ENCODE results near the gene ADIPOQ.
"Not testable (repeated sequence)": the region's sequence is repeated elsewhere in the genome, so short reads cannot be mapped to it uniquely, and the experiment has no call there.

ADIPOQ gene

GRCh38 chr3:186879781-186880180, 37.3 kb downstream of the ADIPOQ start:
- no peak for TF ChIP-seq CTCF (IDR thresholded peaks at IDR 0.05)
- no peaks in the 10 kb centered on the region for H3K36me3 ChIP-seq
- H3K27me3 ChIP-seq, result no peaks in the 10 kb centered on the region
- no peak overlapping the region for H3K27ac ChIP-seq
- H3K4me3 ChIP-seq (ENCODE audit: low read depth in 1 of 2, low read length in 1 of 2), result no peak overlapping the region
- H3K4me1 ChIP-seq (ENCODE audit: control insufficient read depth in 1 of 2, insufficient read depth in 1 of 2, low read depth in 1 of 2, low read length in 1 of 2), result peaks cover 13 to 29% of the 10 kb centered on the region in 2 experiments
- no peaks in the 10 kb centered on the region for H3K9me3 ChIP-seq

GRCh38 chr3:186880406-186880805, 37.9 kb downstream of the ADIPOQ start:
- TF ChIP-seq CTCF (IDR thresholded peaks at IDR 0.05), result no peak
- Histone ChIP-seq H3K4me3 (ENCODE audit: low read depth in 1 of 2, low read length in 1 of 2) (no peak overlapping the region), H3K9me3 (no peaks in the 10 kb centered on the region), H3K27ac (peak overlapping the region; percentile 21), H3K27me3 (no peaks in the 10 kb centered on the region), H3K4me1 (ENCODE audit: control insufficient read depth in 1 of 2, insufficient read depth in 1 of 2, low read depth in 1 of 2, low read length in 1 of 2) (peaks cover 13 to 29% of the 10 kb centered on the region in 2 experiments), H3K36me3 (no peaks in the 10 kb centered on the region)

- H3K9me3 ChIP-seq, result no peaks in the 10 kb centered on the region
- peaks cover 13 to 29% of the 10 kb centered on the region in 2 experiments for H3K4me1 ChIP-seq (ENCODE audit: control insufficient read depth in 1 of 2, insufficient read depth in 1 of 2, low read depth in 1 of 2, low read length in 1 of 2)
- no peak overlapping the region for H3K4me3 ChIP-seq (ENCODE audit: low read depth in 1 of 2, low read length in 1 of 2)
- no peaks in the 10 kb centered on the region for H3K27me3 ChIP-seq
- TF ChIP-seq CTCF (IDR thresholded peaks at IDR 0.05), result no peak
- H3K36me3 ChIP-seq, result no peaks in the 10 kb centered on the region
- H3K27ac ChIP-seq, result no peak overlapping the region
Measured at GRCh38 chr3:186882150-186882524, 39.6 kb downstream of the ADIPOQ start.

- no peak overlapping the region for H3K4me3 ChIP-seq (ENCODE audit: low read depth in 1 of 2, low read length in 1 of 2)
- TF ChIP-seq CTCF (IDR thresholded peaks at IDR 0.05), result no peak
- H3K27ac ChIP-seq, result no peak overlapping the region
- no peaks in the 10 kb centered on the region for H3K27me3 ChIP-seq
- H3K4me1 ChIP-seq (ENCODE audit: control insufficient read depth in 1 of 2, insufficient read depth in 1 of 2, low read depth in 1 of 2, low read length in 1 of 2), result peaks cover 13 to 29% of the 10 kb centered on the region in 2 experiments
- no peaks in the 10 kb centered on the region for H3K9me3 ChIP-seq
- H3K36me3 ChIP-seq, result no peaks in the 10 kb centered on the region
Measured at GRCh38 chr3:186882881-186883685, 40.6 kb downstream of the ADIPOQ start.

- Histone ChIP-seq H3K9me3 (no peaks in the 10 kb centered on the region), H3K4me1 (ENCODE audit: control insufficient read depth in 1 of 2, insufficient read depth in 1 of 2, low read depth in 1 of 2, low read length in 1 of 2) (peaks cover 13 to 29% of the 10 kb centered on the region in 2 experiments), H3K4me3 (ENCODE audit: low read depth in 1 of 2, low read length in 1 of 2) (no peak overlapping the region), H3K36me3 (no peaks in the 10 kb centered on the region), H3K27ac (no peak overlapping the region), H3K27me3 (no peaks in the 10 kb centered on the region)
- no peak for TF ChIP-seq CTCF (IDR thresholded peaks at IDR 0.05)
Measured at GRCh38 chr3:186883686-186884058, 41.2 kb downstream of the ADIPOQ start.

- H3K4me1 ChIP-seq (ENCODE audit: control insufficient read depth in 1 of 2, insufficient read depth in 1 of 2, low read depth in 1 of 2, low read length in 1 of 2), result peaks cover 13 to 28% of the 10 kb centered on the region in 2 experiments
- not testable (repeated sequence) for H3K36me3 ChIP-seq; H3K27ac ChIP-seq; H3K4me3 ChIP-seq (ENCODE audit: low read depth in 1 of 2, low read length in 1 of 2); H3K9me3 ChIP-seq; H3K27me3 ChIP-seq
Measured at GRCh38 chr3:186884868-186885267, 42.4 kb downstream of the ADIPOQ start.
